Breast epithelium (tissue), 3 donors: ENCODE data around the gene PCDH15.

ENCODE experiments used
- POLR2AphosphoS5 ChIP-seq, 3 donors: sonication (generic); formaldehyde crosslinking; IDR thresholded peaks; one replicate each; pipeline ENCODE4 v1.6.1; 2017; ENCODE audit warnings: antibody characterized with exemption in 3 of 3
- TF ChIP-seq, protein P1 (sequence below), 3 donors: fragments of 450-650 bp; IDR thresholded peaks; one replicate each; pipeline ENCODE4 v1.5.1; 2016 to 2017; ENCODE audit warnings: antibody characterized with exemption in 3 of 3, mild to moderate bottlenecking in 3 of 3, moderate library complexity in 3 of 3

DNA sequence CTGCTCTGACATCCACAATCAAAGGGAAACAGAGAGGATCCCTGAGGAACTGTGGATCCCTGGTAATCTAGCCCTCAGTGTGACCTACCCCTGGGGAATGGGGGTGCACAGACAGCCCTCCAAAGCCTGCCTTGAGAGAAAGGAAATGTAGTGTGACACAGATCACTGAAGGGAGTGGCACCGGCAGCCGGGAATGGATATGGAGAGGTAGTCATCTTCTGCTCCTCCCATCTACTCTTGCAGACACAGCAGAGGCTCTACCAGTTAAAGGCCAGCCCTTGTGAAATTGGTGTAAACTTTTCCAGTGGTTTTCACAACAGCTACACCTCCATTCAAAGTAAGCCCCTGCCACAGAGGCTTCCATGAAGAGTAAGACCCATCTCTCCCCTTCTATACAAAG is 144.4 kb downstream of the PCDH15 start:
- TF ChIP-seq, protein P1, sequence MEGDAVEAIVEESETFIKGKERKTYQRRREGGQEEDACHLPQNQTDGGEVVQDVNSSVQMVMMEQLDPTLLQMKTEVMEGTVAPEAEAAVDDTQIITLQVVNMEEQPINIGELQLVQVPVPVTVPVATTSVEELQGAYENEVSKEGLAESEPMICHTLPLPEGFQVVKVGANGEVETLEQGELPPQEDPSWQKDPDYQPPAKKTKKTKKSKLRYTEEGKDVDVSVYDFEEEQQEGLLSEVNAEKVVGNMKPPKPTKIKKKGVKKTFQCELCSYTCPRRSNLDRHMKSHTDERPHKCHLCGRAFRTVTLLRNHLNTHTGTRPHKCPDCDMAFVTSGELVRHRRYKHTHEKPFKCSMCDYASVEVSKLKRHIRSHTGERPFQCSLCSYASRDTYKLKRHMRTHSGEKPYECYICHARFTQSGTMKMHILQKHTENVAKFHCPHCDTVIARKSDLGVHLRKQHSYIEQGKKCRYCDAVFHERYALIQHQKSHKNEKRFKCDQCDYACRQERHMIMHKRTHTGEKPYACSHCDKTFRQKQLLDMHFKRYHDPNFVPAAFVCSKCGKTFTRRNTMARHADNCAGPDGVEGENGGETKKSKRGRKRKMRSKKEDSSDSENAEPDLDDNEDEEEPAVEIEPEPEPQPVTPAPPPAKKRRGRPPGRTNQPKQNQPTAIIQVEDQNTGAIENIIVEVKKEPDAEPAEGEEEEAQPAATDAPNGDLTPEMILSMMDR (IDR thresholded peaks at IDR 0.05), result no peak
- no peak for TF ChIP-seq POLR2AphosphoS5 (IDR thresholded peaks at IDR 0.05)
